OCI-LY7 (cell line): Measurements from ENCODE around the gene CIB1. TPM values are rescaled to one million over a fixed set of nuclear protein-coding genes. Genes with fewer than 3 reads are reported as not detected.

Experiments used
- BruUV-seq: library from RNA; stranded (reverse); fragments of 400-500 nt; replicated peaks from 2 replicates; lab custom pipeline; 2021; lab: Mats Ljungman, UMichigan
- CTCF ChIA-PET: fragments of 300-600 bp; sonication (Branson Sonifier 250); formaldehyde crosslinking; loops from one replicate; lab custom pipeline; 2022; ENCODE audit warnings: antibody characterized with exemption; ENCODE audit not compliant: unreplicated experiment; lab: Charles Lee
- POLR2A ChIA-PET: fragments of 300-600 bp; sonication (Branson Sonifier 250); formaldehyde crosslinking; loops from one replicate; lab custom pipeline; 2022; ENCODE audit warnings: antibody characterized with exemption; lab: Charles Lee
- DNase-seq: peaks from one replicate; pipeline ENCODE4 v3.0.0-alpha.2; 2015; ENCODE audit warnings: low spot score
- H2AFZ ChIP-seq: fragments of 200-600 bp; sonication (generic), shearing (Covaris generic); 2 replicates; pipeline ENCODE4 v1.6.1; 2014; ENCODE audit warnings: mild to moderate bottlenecking, antibody characterized with exemption, low read length, moderate library complexity
- H3K27ac ChIP-seq: fragments of 200-600 bp; sonication (generic); 2 replicates; pipeline ENCODE4 v1.5.1; 2014; ENCODE audit warnings: mixed run types, low read depth, mild to moderate bottlenecking, moderate library complexity, low read length, inconsistent platforms; ENCODE audit not compliant: poor library complexity, severe bottlenecking
- H3K36me3 ChIP-seq: fragments of 200-600 bp; sonication (generic); 2 replicates; pipeline ENCODE4 v1.6.1; 2014; ENCODE audit warnings: mild to moderate bottlenecking, antibody characterized with exemption, low read length, moderate library complexity, mixed read lengths; ENCODE audit not compliant: insufficient read depth
- H3K4me1 ChIP-seq: fragments of 200-600 bp; sonication (generic); 2 replicates; pipeline ENCODE4 v1.5.1; 2014; ENCODE audit warnings: mild to moderate bottlenecking, low read length; ENCODE audit not compliant: insufficient read depth, poor library complexity, severe bottlenecking
- H3K4me2 ChIP-seq: fragments of 200-600 bp; sonication (generic); 2 replicates; pipeline ENCODE4 v1.6.1; 2014; ENCODE audit warnings: mild to moderate bottlenecking, low read length
- H3K4me3 ChIP-seq: fragments of 200-600 bp; sonication (generic); 2 replicates; pipeline ENCODE4 v1.5.1; 2014; ENCODE audit warnings: mild to moderate bottlenecking, low read depth, low read length; ENCODE audit not compliant: poor library complexity, severe bottlenecking
- H3K79me2 ChIP-seq: fragments of 200-600 bp; sonication (generic); 2 replicates; pipeline ENCODE4 v1.6.1; 2016; ENCODE audit warnings: low read depth, mild to moderate bottlenecking, low read length, moderate library complexity, mixed read lengths; ENCODE audit not compliant: insufficient read depth
- H3K9me2 ChIP-seq: fragments of 200-600 bp; sonication (generic); 2 replicates; pipeline ENCODE4 v1.6.1; 2016; ENCODE audit warnings: mild to moderate bottlenecking, low read length, mixed read lengths; ENCODE audit not compliant: insufficient read depth
- H3K9me3 ChIP-seq: fragments of 200-600 bp; sonication (generic); 2 replicates; pipeline ENCODE4 v1.6.1; 2014; ENCODE audit warnings: mild to moderate bottlenecking, mixed run types, low read length, mixed read lengths
- H4K20me1 ChIP-seq: fragments of 200-600 bp; sonication (generic); 2 replicates; pipeline ENCODE4 v1.6.1; 2014; ENCODE audit warnings: mild to moderate bottlenecking, antibody characterized with exemption, low read length, moderate library complexity, mixed read lengths; ENCODE audit not compliant: insufficient read depth
- CTCF ChIP-seq: fragments of 200-600 bp; sonication (generic); conservative IDR thresholded peaks from 2 replicates; pipeline ENCODE4 v1.5.1; 2014; ENCODE audit warnings: mild to moderate bottlenecking, antibody characterized with exemption, low read length, moderate library complexity, mixed read lengths
- EZH2phosphoT487 ChIP-seq: fragments of 200-600 bp; sonication (generic); IDR thresholded peaks from 2 replicates; pipeline ENCODE4 v1.6.1; 2018; ENCODE audit warnings: low read depth, borderline replicate concordance, mild to moderate bottlenecking, mixed run types, antibody characterized with exemption, low read length, moderate library complexity, mixed read lengths
- intact Hi-C: fragments of 100-400 bp; cut with micrococcal nuclease; formaldehyde crosslinking; loops from one replicate; pipeline ENCODE4 v1.10.0; 2022; ENCODE audit not compliant: unreplicated experiment
- total RNA-seq, 2 experiments: library from RNA; depleted of rRNA in 1 of 2; stranded (reverse); fragments of >200 nt in 1 of 2; shearing (Covaris generic) in 1 of 2; gene quantifications; 2 replicates each; pipeline ENCODE4 v1.2.3, GENCODE V29; 2014 to 2022

The CIB1 gene
- total RNA-seq, 2 experiments from 2014 or later, result 52.8 to 54.5 TPM

DNA sequence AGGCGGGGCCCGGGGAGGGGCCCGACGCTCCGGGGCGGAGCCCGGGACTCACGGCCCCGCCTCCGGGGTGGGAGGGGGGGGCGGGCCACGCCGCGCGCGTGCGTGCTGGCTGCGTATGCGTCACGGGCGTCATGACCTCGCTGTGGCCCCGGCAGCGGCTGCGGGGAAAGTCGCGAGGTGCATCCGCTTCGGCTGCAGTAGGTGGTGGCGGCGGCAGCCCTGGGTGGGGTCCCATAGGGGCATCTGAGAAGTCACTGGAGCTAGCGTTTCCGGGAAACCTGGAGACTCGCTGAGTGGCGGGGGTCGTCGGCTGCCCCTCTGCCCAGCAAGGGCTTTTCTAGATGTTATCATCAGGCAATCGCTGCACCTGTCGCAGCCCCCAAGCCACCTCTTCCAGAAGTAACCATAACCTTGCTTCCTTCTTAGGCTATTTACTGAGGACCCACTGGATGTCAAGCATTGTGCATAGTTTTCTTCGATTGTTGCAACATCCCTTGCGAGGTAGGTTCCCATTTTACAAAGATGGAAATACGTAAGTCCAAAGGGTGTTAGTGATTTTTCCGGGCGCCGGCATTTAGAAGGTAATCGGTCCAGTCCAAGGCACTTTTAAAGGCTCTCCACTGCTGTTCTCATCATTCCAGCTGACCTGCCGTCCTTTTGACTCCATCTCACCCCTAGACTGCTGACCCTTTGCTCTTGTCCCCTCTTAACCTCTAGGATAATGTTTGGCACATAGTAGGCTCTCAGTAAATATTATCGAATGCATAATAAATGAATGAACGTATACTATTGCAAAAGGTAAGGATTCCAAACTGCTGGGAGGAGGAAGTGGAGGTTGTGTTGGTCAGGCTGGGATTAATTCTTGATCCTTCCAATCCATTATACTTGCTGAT lies 601 bp upstream of the CIB1 start, which contains the start of gene GDPGP1:
Gene GDPGP1 (plus strand): TSS at position 114 of the 893 bp plus-strand sequence. CDS start 6,700 bp downstream, outside the sequence.
- Histone ChIP-seq H4K20me1 (no peaks in the 10 kb centered on the region), H3K4me3 (peak within 1 kb of the TSS; percentile 79), H3K27ac (peak within 1 kb of the TSS; percentile 73), H3K4me2 (peak within 1 kb of the TSS; percentile 96), H3K36me3 (peaks cover 33% of the 10 kb centered on the region), H3K9me2 (no peaks in the 10 kb centered on the region), H3K79me2 (peaks cover 20% of the 10 kb centered on the region; the same call in 1 of the 2 replicates), H3K4me1 (peaks cover 31% of the 10 kb centered on the region), H2AFZ (peak within 1 kb of the TSS; percentile 94), H3K9me3 (no peaks in the 10 kb centered on the region)
- POLR2A ChIA-PET, result interaction anchor here (0.5 to 3.5 kb wide), 18 partner anchors 10 to 135 kb away, joined by 3 to 23 read pairs (median 3); partner anchors contain the start of gene SEMA4B
- no peak for TF ChIP-seq EZH2phosphoT487
- intact Hi-C loops, result loop anchor here (1.0 to 10.0 kb wide), 5 partner anchors 31 to 760 kb away; partner anchors contain the start of genes IDH2, NGRN and PRC1
- CTCF ChIA-PET, result no interaction called here
- DNase-seq, result no peak
- BruUV-seq, result TSS peak; percentile 75

DNA sequence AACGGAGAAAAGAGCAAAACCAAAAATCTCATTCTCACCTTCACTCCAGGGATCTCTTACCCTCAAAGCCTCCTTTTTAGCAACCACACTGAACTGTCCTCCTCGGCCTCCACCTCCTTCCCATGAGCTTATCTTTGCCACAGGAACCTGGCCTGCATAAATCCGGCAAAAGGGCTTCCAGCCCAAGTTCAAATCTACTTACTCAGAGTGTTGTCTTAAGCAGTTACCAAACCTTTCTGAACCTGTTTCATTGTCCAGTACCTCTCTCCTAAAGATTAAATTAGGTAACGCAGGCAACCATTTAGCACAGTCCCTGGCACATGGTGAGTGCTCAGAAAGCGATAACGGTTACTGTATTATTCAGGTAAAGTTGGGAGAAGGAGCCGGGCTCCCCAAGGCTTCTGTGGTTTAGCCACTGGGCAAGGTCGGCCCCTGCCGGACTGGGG lies 777 bp downstream of the CIB1 start:
- POLR2A ChIA-PET, result interaction anchor here (0.5 to 3.5 kb wide), 8 partner anchors 11 to 554 kb away, joined by 3 to 23 read pairs (median 4); partner anchors contain the start of genes NGRN and SEMA4B

More for the DNA sequence above, 777 bp downstream of the CIB1 start:
- Histone ChIP-seq H3K27ac (peak overlapping the region; percentile 73), H3K9me2 (no peaks in the 10 kb centered on the region), H3K9me3 (no peaks in the 10 kb centered on the region), H3K36me3 (peaks cover 35% of the 10 kb centered on the region), H3K79me2 (peaks cover 20% of the 10 kb centered on the region; the same call in 1 of the 2 replicates), H3K4me1 (peaks cover 31% of the 10 kb centered on the region), H3K4me3 (peak overlapping the region; percentile 79), H3K4me2 (peak overlapping the region; percentile 93), H2AFZ (peak overlapping the region; percentile 56; the same call in 1 of the 2 replicates), H4K20me1 (no peaks in the 10 kb centered on the region)
- CTCF ChIA-PET, result interaction anchor here (0.6 to 0.8 kb wide), 2 partner anchors 61 to 873 kb away, joined by 3 read pairs; no protein-coding TSS in a partner anchor
- no TSS peak for BruUV-seq
- intact Hi-C loops, result loop anchor here (2.0 to 10.0 kb wide), 5 partner anchors 42 to 762 kb away; partner anchors contain the start of genes IDH2 and PRC1
- TF ChIP-seq EZH2phosphoT487 (no peak), CTCF (peak; percentile 62)
- no peak for DNase-seq
